Measurements from ENCODE around the gene MED26. TPM values are rescaled to one million over a fixed set of nuclear protein-coding genes. Genes with fewer than 3 reads are reported as not detected.

MED26 gene
- total and polyA plus RNA-seq, 2 of the 13 experiments (the other 11 are each of a cell fraction or from before 2014, with no cell fraction given) = 3.5 to 3.8 TPM

- TF ChIP-seq, protein P1, sequence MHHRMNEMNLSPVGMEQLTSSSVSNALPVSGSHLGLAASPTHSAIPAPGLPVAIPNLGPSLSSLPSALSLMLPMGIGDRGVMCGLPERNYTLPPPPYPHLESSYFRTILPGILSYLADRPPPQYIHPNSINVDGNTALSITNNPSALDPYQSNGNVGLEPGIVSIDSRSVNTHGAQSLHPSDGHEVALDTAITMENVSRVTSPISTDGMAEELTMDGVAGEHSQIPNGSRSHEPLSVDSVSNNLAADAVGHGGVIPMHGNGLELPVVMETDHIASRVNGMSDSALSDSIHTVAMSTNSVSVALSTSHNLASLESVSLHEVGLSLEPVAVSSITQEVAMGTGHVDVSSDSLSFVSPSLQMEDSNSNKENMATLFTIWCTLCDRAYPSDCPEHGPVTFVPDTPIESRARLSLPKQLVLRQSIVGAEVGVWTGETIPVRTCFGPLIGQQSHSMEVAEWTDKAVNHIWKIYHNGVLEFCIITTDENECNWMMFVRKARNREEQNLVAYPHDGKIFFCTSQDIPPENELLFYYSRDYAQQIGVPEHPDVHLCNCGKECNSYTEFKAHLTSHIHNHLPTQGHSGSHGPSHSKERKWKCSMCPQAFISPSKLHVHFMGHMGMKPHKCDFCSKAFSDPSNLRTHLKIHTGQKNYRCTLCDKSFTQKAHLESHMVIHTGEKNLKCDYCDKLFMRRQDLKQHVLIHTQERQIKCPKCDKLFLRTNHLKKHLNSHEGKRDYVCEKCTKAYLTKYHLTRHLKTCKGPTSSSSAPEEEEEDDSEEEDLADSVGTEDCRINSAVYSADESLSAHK (CRISPR knock-in tag; IDR thresholded peaks at IDR 0.05; ENCODE audit: borderline replicate concordance) = no peak
- TF ChIP-seq ZNF841 (CRISPR knock-in tag; IDR thresholded peaks at IDR 0.05; ENCODE audit: borderline replicate concordance) = no peak
- TF ChIP-seq ZNF496 (CRISPR knock-in tag; IDR thresholded peaks at IDR 0.05; ENCODE audit: insufficient replicate concordance) = no peak
- peak; percentile 81 for TF ChIP-seq ZNF547 (CRISPR knock-in tag; IDR thresholded peaks at IDR 0.05)
- no peak for TF ChIP-seq KLF11 (CRISPR knock-in tag; IDR thresholded peaks at IDR 0.05)
- peak; percentile 25; the same call in 1 of the 2 replicates for TF ChIP-seq IRX3 (CRISPR knock-in tag; IDR thresholded peaks at IDR 0.05; ENCODE audit: borderline replicate concordance, low read depth)
- no peak for TF ChIP-seq RORA (CRISPR knock-in tag; IDR thresholded peaks at IDR 0.05)
- TF ChIP-seq ATF5 (CRISPR knock-in tag; IDR thresholded peaks at IDR 0.05; ENCODE audit: low read depth) = 0 out of 2 replicates have a peak, but pooled peaks have one; percentile 72
- no peak for TF ChIP-seq MATR3 (CRISPR knock-in tag; IDR thresholded peaks at IDR 0.05)
- TF ChIP-seq, protein P2, sequence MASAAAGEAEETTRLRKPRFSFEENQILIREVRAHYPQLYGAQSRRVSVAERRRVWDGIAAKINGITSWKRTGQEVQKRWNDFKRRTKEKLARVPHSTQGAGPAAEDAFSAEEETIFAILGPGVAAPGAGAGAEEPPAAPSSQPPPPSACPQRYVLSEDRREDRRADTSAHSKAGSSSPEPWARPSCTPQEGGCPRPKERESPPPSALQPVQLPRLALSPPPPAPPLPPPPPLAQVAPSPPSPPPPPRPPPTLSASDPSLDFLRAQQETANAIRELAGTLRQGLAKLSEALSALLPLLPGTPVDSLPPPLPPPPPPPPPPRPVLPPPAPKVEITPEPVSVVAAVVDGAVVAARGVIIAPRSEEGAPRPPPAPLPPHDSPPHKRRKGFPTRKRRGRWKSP (CRISPR knock-in tag; IDR thresholded peaks at IDR 0.05) = 0 out of 2 replicates have a peak, but pooled peaks have one; percentile 59
- no peak for TF ChIP-seq ZNF329 (CRISPR knock-in tag; IDR thresholded peaks at IDR 0.05; ENCODE audit: low read depth)
- peak; percentile 45; the same call in 1 of the 2 replicates for TF ChIP-seq KDM3A (CRISPR knock-in tag; IDR thresholded peaks at IDR 0.05; ENCODE audit: low read depth)
- no peak; the same call in 1 of the 2 replicates for TF ChIP-seq ZNF782 (CRISPR knock-in tag; IDR thresholded peaks at IDR 0.05; ENCODE audit: borderline replicate concordance)
- TF ChIP-seq ZNF567 (CRISPR knock-in tag; IDR thresholded peaks at IDR 0.05; ENCODE audit: borderline replicate concordance) = no peak
- peak; percentile 14 to 73; a peak in 2 of 4 replicates for TF ChIP-seq HMGXB4 (CRISPR knock-in tag; IDR thresholded peaks at IDR 0.05; ENCODE audit: borderline replicate concordance in 1 of 2, low read depth in 1 of 2)
- TF ChIP-seq, protein P3, sequence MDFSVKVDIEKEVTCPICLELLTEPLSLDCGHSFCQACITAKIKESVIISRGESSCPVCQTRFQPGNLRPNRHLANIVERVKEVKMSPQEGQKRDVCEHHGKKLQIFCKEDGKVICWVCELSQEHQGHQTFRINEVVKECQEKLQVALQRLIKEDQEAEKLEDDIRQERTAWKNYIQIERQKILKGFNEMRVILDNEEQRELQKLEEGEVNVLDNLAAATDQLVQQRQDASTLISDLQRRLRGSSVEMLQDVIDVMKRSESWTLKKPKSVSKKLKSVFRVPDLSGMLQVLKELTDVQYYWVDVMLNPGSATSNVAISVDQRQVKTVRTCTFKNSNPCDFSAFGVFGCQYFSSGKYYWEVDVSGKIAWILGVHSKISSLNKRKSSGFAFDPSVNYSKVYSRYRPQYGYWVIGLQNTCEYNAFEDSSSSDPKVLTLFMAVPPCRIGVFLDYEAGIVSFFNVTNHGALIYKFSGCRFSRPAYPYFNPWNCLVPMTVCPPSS (IDR thresholded peaks at IDR 0.05) = no peak
- TF ChIP-seq, protein P4, sequence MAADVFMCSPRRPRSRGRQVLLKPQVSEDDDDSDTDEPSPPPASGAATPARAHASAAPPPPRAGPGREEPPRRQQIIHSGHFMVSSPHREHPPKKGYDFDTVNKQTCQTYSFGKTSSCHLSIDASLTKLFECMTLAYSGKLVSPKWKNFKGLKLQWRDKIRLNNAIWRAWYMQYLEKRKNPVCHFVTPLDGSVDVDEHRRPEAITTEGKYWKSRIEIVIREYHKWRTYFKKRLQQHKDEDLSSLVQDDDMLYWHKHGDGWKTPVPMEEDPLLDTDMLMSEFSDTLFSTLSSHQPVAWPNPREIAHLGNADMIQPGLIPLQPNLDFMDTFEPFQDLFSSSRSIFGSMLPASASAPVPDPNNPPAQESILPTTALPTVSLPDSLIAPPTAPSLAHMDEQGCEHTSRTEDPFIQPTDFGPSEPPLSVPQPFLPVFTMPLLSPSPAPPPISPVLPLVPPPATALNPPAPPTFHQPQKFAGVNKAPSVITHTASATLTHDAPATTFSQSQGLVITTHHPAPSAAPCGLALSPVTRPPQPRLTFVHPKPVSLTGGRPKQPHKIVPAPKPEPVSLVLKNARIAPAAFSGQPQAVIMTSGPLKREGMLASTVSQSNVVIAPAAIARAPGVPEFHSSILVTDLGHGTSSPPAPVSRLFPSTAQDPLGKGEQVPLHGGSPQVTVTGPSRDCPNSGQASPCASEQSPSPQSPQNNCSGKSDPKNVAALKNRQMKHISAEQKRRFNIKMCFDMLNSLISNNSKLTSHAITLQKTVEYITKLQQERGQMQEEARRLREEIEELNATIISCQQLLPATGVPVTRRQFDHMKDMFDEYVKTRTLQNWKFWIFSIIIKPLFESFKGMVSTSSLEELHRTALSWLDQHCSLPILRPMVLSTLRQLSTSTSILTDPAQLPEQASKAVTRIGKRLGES (CRISPR knock-in tag; IDR thresholded peaks at IDR 0.05; ENCODE audit: borderline replicate concordance) = no peak
These were observed at the start of gene MED26 (continued) for GRCh38 chr19:16628183-16628983.
